ENCODE measurements around the gene EHBP1L1.

GRCh38 chr11:65593518-65594414 lies 17.9 kb downstream of the EHBP1L1 start:
- TF ChIP-seq CTCF (IDR thresholded peaks at IDR 0.05; ENCODE audit: borderline replicate concordance, extremely low read depth, low read length, poor library complexity, severe bottlenecking) (peak; percentile 81), EZH2 (IDR thresholded peaks at IDR 0.05; ENCODE audit: borderline replicate concordance, low read depth, low read length, severe bottlenecking) (no peak)

All from DND-41 (cell line).